Transverse colon (tissue), 4 donors: ENCODE measurements around the gene MBNL2. TPM values are rescaled to one million over a fixed set of nuclear protein-coding genes. Genes with fewer than 3 reads are reported as not detected.

Experiments used
- DNase-seq: peaks from one replicate; pipeline ENCODE4 v3.0.0-alpha.2; 2019
- H3K27ac ChIP-seq, 4 donors: fragments of 200-600 bp; sonication (generic); 2 replicates each; pipeline ENCODE4 v1.5.1; 2016 to 2018; ENCODE audit warnings: inconsistent platforms in 4 of 4
- H3K27me3 ChIP-seq: fragments of 200-600 bp; sonication (generic); 2 replicates; pipeline ENCODE4 v1.5.1; 2017; ENCODE audit warnings: inconsistent platforms
- H3K36me3 ChIP-seq, 4 donors: fragments of 200-600 bp; sonication (generic); 2 replicates each; pipeline ENCODE4 v1.5.1; 2017 to 2019; ENCODE audit warnings: inconsistent platforms in 4 of 4
- H3K4me1 ChIP-seq, 4 donors: fragments of 200-600 bp; sonication (generic); 2 replicates each; pipeline ENCODE4 v1.5.1; 2017 to 2020; ENCODE audit warnings: inconsistent platforms in 4 of 4
- H3K4me3 ChIP-seq, 4 donors: fragments of 200-600 bp; sonication (generic); 1 replicate in 1 of 4; 2 replicates in 3 of 4; pipeline versions ENCODE4 v1.5.1 to v1.6.1; 2017 to 2019; ENCODE audit warnings: inconsistent platforms in 4 of 4
- H3K9me3 ChIP-seq, 2 donors: fragments of 200-600 bp; sonication (generic); 2 replicates each; pipeline ENCODE4 v1.5.1; 2017 to 2019; ENCODE audit warnings: inconsistent platforms in 2 of 2
- EP300 ChIP-seq: sonication (generic); formaldehyde crosslinking; IDR thresholded peaks from one replicate; pipeline ENCODE4 v1.6.1; 2017; ENCODE audit warnings: antibody characterized with exemption, low read depth
- POLR2A ChIP-seq: fragments of 450-650 bp; IDR thresholded peaks from one replicate; pipeline ENCODE4 v1.6.1; 2016; ENCODE audit warnings: antibody characterized with exemption, mild to moderate bottlenecking, moderate library complexity
- POLR2AphosphoS5 ChIP-seq, 3 donors: sonication (generic); formaldehyde crosslinking; IDR thresholded peaks; one replicate each; pipeline ENCODE4 v1.6.1; 2016; ENCODE audit warnings: antibody characterized with exemption in 3 of 3
- WGBS, 2 donors: methylation state at CpG; one replicate each; pipeline ENCODE4 v1.1.5; 2018; ENCODE audit warnings: low coverage in 1 of 2; 5-methylcytosine and 5-hydroxymethylcytosine counted together
- in situ Hi-C, 4 donors: fragments of 200-750 bp; cut with MboI; loops; one replicate each; pipeline versions ENCODE4 v1.15.0 to v1.15.1; 2017; ENCODE audit warnings: low sequenced_read_pairs in 3 of 4, low pct_ligation_motif_present in 1 of 4, low pct_unique_long_range_greater_than_20kb in 1 of 4
- intact Hi-C: fragments of 100-400 bp; cut with DNase I; formaldehyde crosslinking; loops from one replicate; pipeline ENCODE4 v1.15.1; 2023; ENCODE audit warnings: low total_unique reads
- total RNA-seq, 4 donors: library from RNA; depleted of rRNA; stranded (reverse); fragments of >200 nt; gene quantifications; one replicate each; pipeline ENCODE4 v1.1.0, GENCODE V29; 2016
- TF ChIP-seq, protein P1 (sequence below), 5 experiments: fragments of 200-600 bp in 3 of 5; fragments of 450-650 bp in 2 of 5; sonication (generic) in 3 of 5; IDR thresholded peaks; 1 replicate in 2 of 5; 2 replicates in 3 of 5; pipeline ENCODE4 v1.5.1; 2016 to 2017; ENCODE audit warnings: antibody characterized with exemption in 5 of 5, inconsistent platforms in 3 of 5, mild to moderate bottlenecking in 2 of 5, moderate library complexity in 1 of 5

The MBNL2 gene
- total RNA-seq, 4 donors from 2014 or later = 26.9 to 53.7 (median 46.1) TPM

DNA sequence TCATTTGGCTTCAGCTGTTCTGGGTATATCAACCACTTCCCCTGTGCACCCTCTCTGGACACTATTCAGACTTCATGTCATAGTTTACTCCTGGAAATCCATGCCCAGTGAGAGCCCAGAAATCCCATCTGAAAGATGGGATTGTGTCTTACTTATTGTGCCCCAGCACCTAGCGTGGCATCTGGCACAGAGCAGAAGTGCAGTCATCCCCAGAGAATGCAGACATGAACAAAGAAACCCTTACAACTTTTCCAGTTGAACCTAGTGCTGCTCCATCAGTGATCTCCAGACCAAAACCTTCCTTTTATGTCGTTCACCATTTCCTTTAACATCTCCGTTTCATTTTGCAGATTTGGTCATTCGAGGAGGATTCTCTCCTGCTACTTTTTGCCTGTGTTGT lies 60.6 kb downstream of the MBNL2 start:
- intact Hi-C loops (loop anchor here (10.0 kb wide), 1 partner anchor 52 kb away; no protein-coding TSS in a partner anchor), in situ Hi-C loops (loop anchor here in 1 of 4 donors (10.0 kb wide), 1 partner anchor 62 kb away; no protein-coding TSS in a partner anchor)
- H3K9me3 ChIP-seq = no peaks in the 10 kb centered on the region
- WGBS, 2 donors = 82 to 91% methylated on average over 4 of the region's 4 CpGs
- H3K4me1 ChIP-seq = peaks cover 24 to 62% (median 44%) of the 10 kb centered on the region in 4 donors
- no peak overlapping the region for H3K4me3 ChIP-seq
- H3K27me3 ChIP-seq = no peaks in the 10 kb centered on the region
- DNase-seq = no peak
- TF ChIP-seq POLR2A (no peak), POLR2AphosphoS5 (IDR thresholded peaks at IDR 0.05) (no peak), EP300 (no peak)
- TF ChIP-seq, protein P1, sequence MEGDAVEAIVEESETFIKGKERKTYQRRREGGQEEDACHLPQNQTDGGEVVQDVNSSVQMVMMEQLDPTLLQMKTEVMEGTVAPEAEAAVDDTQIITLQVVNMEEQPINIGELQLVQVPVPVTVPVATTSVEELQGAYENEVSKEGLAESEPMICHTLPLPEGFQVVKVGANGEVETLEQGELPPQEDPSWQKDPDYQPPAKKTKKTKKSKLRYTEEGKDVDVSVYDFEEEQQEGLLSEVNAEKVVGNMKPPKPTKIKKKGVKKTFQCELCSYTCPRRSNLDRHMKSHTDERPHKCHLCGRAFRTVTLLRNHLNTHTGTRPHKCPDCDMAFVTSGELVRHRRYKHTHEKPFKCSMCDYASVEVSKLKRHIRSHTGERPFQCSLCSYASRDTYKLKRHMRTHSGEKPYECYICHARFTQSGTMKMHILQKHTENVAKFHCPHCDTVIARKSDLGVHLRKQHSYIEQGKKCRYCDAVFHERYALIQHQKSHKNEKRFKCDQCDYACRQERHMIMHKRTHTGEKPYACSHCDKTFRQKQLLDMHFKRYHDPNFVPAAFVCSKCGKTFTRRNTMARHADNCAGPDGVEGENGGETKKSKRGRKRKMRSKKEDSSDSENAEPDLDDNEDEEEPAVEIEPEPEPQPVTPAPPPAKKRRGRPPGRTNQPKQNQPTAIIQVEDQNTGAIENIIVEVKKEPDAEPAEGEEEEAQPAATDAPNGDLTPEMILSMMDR (IDR thresholded peaks at IDR 0.05) = no peak
- peak overlapping the region in 3 of 4 donors; percentile 27 to 64 (median 49) for H3K27ac ChIP-seq
- H3K36me3 ChIP-seq = no peaks in the 10 kb centered on the region

DNA sequence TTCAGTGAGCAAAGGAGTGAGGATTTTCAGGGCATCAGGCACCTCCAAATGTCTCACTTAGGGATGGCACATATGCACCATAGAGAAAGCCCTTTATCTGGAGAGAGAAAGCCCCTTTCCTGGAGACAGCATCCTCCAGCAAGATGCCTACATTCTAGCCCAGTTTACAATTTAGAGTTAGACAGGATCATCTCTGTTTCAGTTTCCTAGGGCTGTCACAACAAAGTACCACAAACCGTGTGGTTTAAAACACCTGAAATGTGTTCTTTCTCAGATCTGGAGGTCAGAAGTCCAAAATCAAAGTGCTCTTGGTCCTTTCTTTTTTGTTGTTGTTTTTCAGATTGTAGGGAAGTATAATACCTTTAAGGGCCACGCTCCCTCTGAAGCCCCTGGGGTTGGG lies 61.8 kb downstream of the MBNL2 start:
- Histone ChIP-seq H3K4me1 (peaks cover 17 to 51% (median 38%) of the 10 kb centered on the region in 4 donors), H3K4me3 (no peak overlapping the region), H3K27me3 (no peaks in the 10 kb centered on the region), H3K36me3 (no peaks in the 10 kb centered on the region), H3K9me3 (no peaks in the 10 kb centered on the region), H3K27ac (peak overlapping the region; percentile 1 to 49 (median 2))
- in situ Hi-C loops = loop anchor here in 1 of 4 donors (10.0 kb wide), 1 partner anchor 61 kb away; no protein-coding TSS in a partner anchor
- WGBS, 2 donors = 78 to 82% methylated on average over 2 of the region's 2 CpGs
- no peak for DNase-seq
- intact Hi-C loops = loop anchor here (10.0 kb wide), 1 partner anchor 51 kb away; no protein-coding TSS in a partner anchor
- TF ChIP-seq EP300 (no peak), POLR2AphosphoS5 (IDR thresholded peaks at IDR 0.05) (no peak), POLR2A (no peak)
- TF ChIP-seq, protein P1 (IDR thresholded peaks at IDR 0.05) = no peak

DNA sequence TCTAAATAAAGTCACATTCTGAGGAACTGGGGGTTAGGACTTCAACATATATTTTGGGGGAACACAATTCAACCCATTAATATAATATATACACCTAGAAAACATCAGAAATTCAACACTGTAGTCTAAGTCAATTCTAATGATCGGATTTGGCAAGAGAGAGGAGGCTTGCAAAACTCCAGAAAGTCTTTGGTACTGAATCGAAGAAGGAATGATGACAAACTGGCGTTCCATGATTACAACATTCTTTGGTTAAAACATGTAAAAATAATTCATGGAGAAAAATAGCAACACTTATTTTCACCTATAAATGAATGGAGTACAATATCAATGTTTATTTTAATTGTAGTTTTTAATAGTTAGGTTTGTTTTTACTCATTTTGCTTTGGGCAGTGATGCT lies 62.4 kb downstream of the MBNL2 start:
- 86 to 94% methylated on average over 3 of the region's 3 CpGs for WGBS, 2 donors
- intact Hi-C loops (loop anchor here (10.0 kb wide), 1 partner anchor 50 kb away; no protein-coding TSS in a partner anchor), in situ Hi-C loops (loop anchor here in 1 of 4 donors (10.0 kb wide), 1 partner anchor 60 kb away; no protein-coding TSS in a partner anchor)
- Histone ChIP-seq H3K4me1 (peaks cover 15 to 51% (median 36%) of the 10 kb centered on the region in 4 donors), H3K9me3 (no peaks in the 10 kb centered on the region), H3K27ac (peak overlapping the region in 3 of 4 donors; percentile 1 to 49 (median 1)), H3K36me3 (no peaks in the 10 kb centered on the region), H3K27me3 (no peaks in the 10 kb centered on the region), H3K4me3 (no peak overlapping the region)
- TF ChIP-seq, protein P1 (IDR thresholded peaks at IDR 0.05) = no peak
- TF ChIP-seq POLR2A (no peak), EP300 (no peak), POLR2AphosphoS5 (IDR thresholded peaks at IDR 0.05) (no peak)
- DNase-seq = no peak

DNA sequence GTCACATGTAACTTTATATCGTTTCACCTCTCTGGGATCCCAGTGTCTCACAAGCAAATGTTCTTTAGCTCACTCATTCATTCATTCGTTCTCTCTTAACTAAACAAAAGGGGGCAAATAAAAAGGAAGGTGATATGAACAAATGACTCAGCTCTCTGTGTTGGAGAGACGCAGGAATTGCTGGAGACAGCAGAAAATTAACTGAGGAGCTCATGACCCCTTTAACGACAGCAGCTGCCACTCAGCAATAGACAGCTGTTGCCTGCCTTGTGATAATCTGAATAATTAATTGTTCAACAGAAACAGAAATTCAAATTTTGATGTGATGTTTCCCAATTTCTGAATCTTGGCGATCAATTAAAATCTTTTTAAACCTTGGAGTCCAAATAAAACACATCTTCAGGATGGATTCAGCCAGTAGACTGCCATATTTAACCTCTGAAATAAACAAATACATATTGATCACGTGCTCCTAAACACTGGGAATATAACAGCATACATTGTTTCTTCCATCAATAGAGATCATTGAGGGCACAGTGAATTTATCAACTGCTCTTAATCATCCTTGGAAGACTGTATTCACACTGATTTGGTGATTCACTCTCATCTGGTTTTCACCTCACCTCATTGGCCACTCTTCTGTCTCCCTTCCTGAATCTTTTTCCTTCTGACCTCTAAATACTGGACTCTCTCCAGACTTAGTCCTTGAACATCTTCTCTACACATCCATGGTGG lies 63.3 kb downstream of the MBNL2 start:
- Histone ChIP-seq H3K36me3 (no peaks in the 10 kb centered on the region), H3K4me1 (peaks cover 11 to 43% (median 31%) of the 10 kb centered on the region in 4 donors), H3K27me3 (no peaks in the 10 kb centered on the region), H3K27ac (peak overlapping the region in 1 of 4 donors; percentile 11), H3K4me3 (no peak overlapping the region), H3K9me3 (no peaks in the 10 kb centered on the region)
- no peak for DNase-seq
- in situ Hi-C loops = loop anchor here in 1 of 4 donors (10.0 kb wide), 1 partner anchor 59 kb away; no protein-coding TSS in a partner anchor
- 83 to 86% methylated on average over 6 of the region's 6 CpGs for WGBS, 2 donors
- TF ChIP-seq POLR2A = no peak
- no peak for TF ChIP-seq EP300
- TF ChIP-seq, protein P1 (IDR thresholded peaks at IDR 0.05) = no peak
- TF ChIP-seq POLR2AphosphoS5 (IDR thresholded peaks at IDR 0.05) = no peak
- intact Hi-C loops = loop anchor here (10.0 kb wide), 1 partner anchor 49 kb away; no protein-coding TSS in a partner anchor
